HepG2 (cell line): ENCODE data around the gene AQP9. TPM values are rescaled to one million over a fixed set of nuclear protein-coding genes. Genes with fewer than 3 reads are reported as not detected.
A peak's percentile ranks its signal among the peaks of the same experiment; 100 is the strongest.

ENCODE experiments used
- ATAC-seq: fragments of 200-7000 bp; cut with Tn5 transposase; 3 replicates; pipeline ENCODE4 v1.9.1; 2020; ENCODE audit warnings: mild to moderate bottlenecking, moderate library complexity
- BruUV-seq: library from RNA; stranded (reverse); fragments of 400-500 nt; replicated peaks from 2 replicates; lab custom pipeline; 2021; lab: Mats Ljungman, UMichigan
- CTCF ChIA-PET: fragments of 300-600 bp; formaldehyde crosslinking; extraction: SDS; loops from one replicate; lab custom pipeline; 2021; ENCODE audit warnings: low total read pairs, inconsistent platforms, low intra/inter-chr PET ratio; lab: Yijun Ruan, JAX
- POLR2A ChIA-PET: fragments of 350-600 bp; sonication (Branson Sonifier 250); formaldehyde crosslinking; loops from one replicate; lab custom pipeline; 2020; ENCODE audit warnings: antibody characterized with exemption, inconsistent platforms; lab: Yijun Ruan, JAX
- DNase-seq: peaks from one replicate; pipeline ENCODE4 v3.0.0-alpha.2; 2015; ENCODE audit warnings: low spot score
- FAIRE-seq: peaks from 3 replicates; lab custom pipeline; 2011; peaks lifted over from hg19 to GRCh38; lab: Jason Lieb, UNC
- H2AFZ ChIP-seq: one replicate; pipeline ENCODE4 v1.6.1; 2011; ENCODE audit warnings: low read length, inconsistent platforms
- H3K27ac ChIP-seq: fragments of 300-600 bp; 3 replicates; pipeline ENCODE4 v1.8.0; 2011; ENCODE audit warnings: mixed run types, mild to moderate bottlenecking, mixed read lengths, low read length, inconsistent platforms; ENCODE audit not compliant: insufficient read depth; ENCODE audit errors: extremely low read length
- H3K27me3 ChIP-seq, 2 experiments: fragments of 200-600 bp in 1 of 2; 2 replicates in 1 of 2; 3 replicates in 1 of 2; pipeline versions ENCODE4 v1.6.0 to v1.8.0; 2011; ENCODE audit warnings: low read length in 2 of 2, mild to moderate bottlenecking in 2 of 2, moderate library complexity in 2 of 2, inconsistent platforms in 1 of 2; ENCODE audit not compliant: insufficient read depth in 2 of 2, control insufficient read depth in 1 of 2
- H3K36me3 ChIP-seq, 2 experiments: fragments of 200-600 bp in 1 of 2; replicated peaks in 1 of 2; 2 replicates in 1 of 2; 3 replicates in 1 of 2; pipeline versions ENCODE4 v1.5.1 to v1.8.0; 2011; ENCODE audit warnings: low read length in 2 of 2, inconsistent platforms in 1 of 2; ENCODE audit not compliant: insufficient read depth in 2 of 2, control insufficient read depth in 1 of 2
- H3K4me1 ChIP-seq: 2 replicates; pipeline ENCODE4 v1.5.1; 2012; ENCODE audit warnings: low read length, inconsistent platforms; ENCODE audit not compliant: insufficient read depth
- H3K4me2 ChIP-seq: 2 replicates; pipeline ENCODE4 v1.6.0; 2011; ENCODE audit warnings: low read depth, low read length, inconsistent platforms
- H3K4me3 ChIP-seq, 3 experiments: fragments of 200-600 bp in 1 of 3; sonication (generic), shearing (Covaris generic) in 1 of 3; replicated peaks in 1 of 3; 2 replicates each; pipeline ENCODE4 v1.5.1; 2011 to 2016; ENCODE audit warnings: low read length in 3 of 3, inconsistent platforms in 2 of 3, low read depth in 2 of 3, mild to moderate bottlenecking in 2 of 3, control low read depth in 1 of 3, mixed read lengths in 1 of 3; ENCODE audit not compliant: insufficient read depth in 1 of 3
- H3K79me2 ChIP-seq: one replicate; pipeline ENCODE4 v1.6.1; 2011; ENCODE audit warnings: low read length, inconsistent platforms; ENCODE audit not compliant: insufficient read depth
- H3K9ac ChIP-seq: 2 replicates; pipeline ENCODE4 v1.6.0; 2011; ENCODE audit warnings: mild to moderate bottlenecking, low read depth, low read length, inconsistent platforms; ENCODE audit not compliant: insufficient read depth
- H3K9me3 ChIP-seq: 2 replicates; pipeline ENCODE4 v1.5.1; 2012; ENCODE audit warnings: mild to moderate bottlenecking, low read length
- H4K20me1 ChIP-seq: 2 replicates; pipeline ENCODE4 v1.6.0; 2011; ENCODE audit warnings: inconsistent platforms, mild to moderate bottlenecking, low read length, moderate library complexity; ENCODE audit not compliant: insufficient read depth
- FOXA3 ChIP-seq: IDR thresholded peaks from 2 replicates; pipeline ENCODE4 v1.6.1; 2016; ENCODE audit warnings: missing genetic modification reagents, missing compliant biosample characterization
- GATA4 ChIP-seq: sonication (generic); IDR thresholded peaks from 2 replicates; pipeline ENCODE4 v1.6.1; 2016; ENCODE audit warnings: antibody characterized with exemption, low read depth, borderline replicate concordance
- HDAC1 ChIP-seq: sonication (generic); formaldehyde crosslinking; IDR thresholded peaks from 2 replicates; pipeline ENCODE4 v1.5.1; 2020; ENCODE audit warnings: mild to moderate bottlenecking, missing genetic modification reagents
- HIC2 ChIP-seq: sonication (generic); formaldehyde crosslinking; IDR thresholded peaks from 2 replicates; pipeline ENCODE4 v1.9.0; 2022; ENCODE audit warnings: low read depth, missing genetic modification reagents
- MAFG ChIP-seq: sonication (generic); formaldehyde crosslinking; IDR thresholded peaks from 2 replicates; pipeline ENCODE4 v1.5.1; 2020; ENCODE audit warnings: mild to moderate bottlenecking, missing genetic modification reagents
- POGZ ChIP-seq: sonication (generic); formaldehyde crosslinking; IDR thresholded peaks from 2 replicates; pipeline ENCODE4 v1.4.0; 2020; ENCODE audit warnings: mild to moderate bottlenecking, missing genetic modification reagents
- TEAD3 ChIP-seq: optimal IDR thresholded peaks from 2 replicates; pipeline ENCODE3; 2016; ENCODE audit warnings: borderline replicate concordance
- TRIM24 ChIP-seq: sonication (generic); formaldehyde crosslinking; IDR thresholded peaks from 2 replicates; pipeline ENCODE4 v1.8.0; 2022; ENCODE audit warnings: mild to moderate bottlenecking, missing genetic modification reagents
- ZFP36 ChIP-seq: fragments of 150-350 bp; IDR thresholded peaks from 2 replicates; pipeline ENCODE4 v1.6.1; 2018; ENCODE audit warnings: borderline replicate concordance, low read length, low read depth; ENCODE audit not compliant: partially characterized antibody
- ZSCAN30 ChIP-seq: sonication (generic); formaldehyde crosslinking; IDR thresholded peaks from 2 replicates; pipeline ENCODE4 v1.5.0; 2020; ENCODE audit warnings: mild to moderate bottlenecking, missing genetic modification reagents
- WGBS: methylation state at CpG from one replicate; pipeline ENCODE4 v1.1.6; 2017; ENCODE audit warnings: low lambda C conversion rate; 5-methylcytosine and 5-hydroxymethylcytosine counted together
- in situ Hi-C: cut with HindIII; loops from 2 replicates; pipeline ENCODE4 v1.10.0; 2017; ENCODE audit warnings: low pct_unique_long_range_greater_than_20kb; ENCODE audit not compliant: extremely low pct_ligation_motif_present
- intact Hi-C: fragments of 100-400 bp; cut with micrococcal nuclease; formaldehyde crosslinking; loops from one replicate; pipeline ENCODE4 v1.10.0; 2022; ENCODE audit not compliant: unreplicated experiment
- polyA plus RNA-seq, 8 experiments: library from polyadenylated mRNA; depleted of rRNA in 3 of 8; stranded (reverse) in 7 of 8; unstranded in 1 of 8; fragments of >200 nt; fragmentation: Illumina TruSeq in 4 of 8; extraction: Trizol in 4 of 8; gene quantifications; 2 replicates each; pipeline versions ENCODE4 v1.2.1 to v1.2.3, GENCODE V29; 2011 to 2016; ENCODE audit warnings: low read depth in 4 of 8, missing spikeins in 1 of 8, mixed read lengths in 1 of 8; ENCODE audit not compliant: insufficient read depth in 1 of 8
- total RNA-seq, 5 experiments: library from RNA; depleted of rRNA; stranded (reverse); fragments of >200 nt; fragmentation: Illumina TruSeq; extraction: Trizol; gene quantifications; 2 replicates each; pipeline ENCODE4 v1.2.3, GENCODE V29; 2016; ENCODE audit warnings: low read depth in 1 of 5
- TF ChIP-seq, protein P1 (sequence below): sonication (generic); formaldehyde crosslinking; IDR thresholded peaks from 2 replicates; pipeline ENCODE4 v1.5.1; 2020; ENCODE audit warnings: mild to moderate bottlenecking, missing genetic modification reagents, borderline replicate concordance
- TF ChIP-seq, protein P2 (sequence below): sonication (generic); formaldehyde crosslinking; IDR thresholded peaks from 2 replicates; pipeline ENCODE4 v1.8.0; 2022; ENCODE audit warnings: mild to moderate bottlenecking, missing genetic modification reagents, moderate library complexity
- TF ChIP-seq, protein P3 (sequence below): sonication (generic); formaldehyde crosslinking; IDR thresholded peaks from 2 replicates; pipeline ENCODE4 v1.4.0; 2020; ENCODE audit warnings: missing genetic modification reagents

Gene AQP9
- total and polyA plus RNA-seq, 2 of the 13 experiments (the other 11 are each of a cell fraction or from before 2014, with no cell fraction given) = not detected

DNA sequence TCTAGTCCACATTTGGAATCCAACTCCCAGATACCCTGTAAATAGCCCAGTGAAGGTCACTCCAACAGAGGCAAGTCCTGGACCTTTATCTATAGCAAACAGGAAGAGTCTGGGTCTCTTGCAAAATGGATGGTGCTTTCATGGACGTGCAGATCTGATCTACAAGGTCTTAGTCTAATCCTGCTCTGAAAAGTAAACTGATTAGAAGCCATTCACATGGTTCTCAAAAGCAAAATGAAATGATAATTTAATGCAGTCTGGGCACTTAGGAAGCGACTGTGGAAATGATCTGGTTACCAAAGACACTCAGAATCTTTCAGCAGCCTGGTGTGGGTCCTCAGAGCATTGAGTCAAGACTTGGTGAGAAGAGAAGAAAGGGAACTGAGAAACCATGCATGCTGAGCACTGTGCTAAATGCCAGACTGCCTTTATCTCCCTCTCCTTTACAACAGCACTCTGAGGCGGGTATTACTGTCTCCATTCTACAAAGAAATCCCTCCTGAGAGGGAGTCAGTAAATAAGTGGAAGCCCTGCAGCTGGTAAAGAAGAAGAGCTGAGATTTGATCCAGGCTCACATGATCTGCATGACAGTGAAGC is 29.0 kb downstream of the AQP9 start:
- POLR2A ChIA-PET = no interaction called here
- intact Hi-C loops = loop anchor here (5.0 kb wide), 1 partner anchor 50 kb away; no protein-coding TSS in a partner anchor
- WGBS = 10% methylated on average over 3 of the region's 3 CpGs
- TF ChIP-seq, protein P1, sequence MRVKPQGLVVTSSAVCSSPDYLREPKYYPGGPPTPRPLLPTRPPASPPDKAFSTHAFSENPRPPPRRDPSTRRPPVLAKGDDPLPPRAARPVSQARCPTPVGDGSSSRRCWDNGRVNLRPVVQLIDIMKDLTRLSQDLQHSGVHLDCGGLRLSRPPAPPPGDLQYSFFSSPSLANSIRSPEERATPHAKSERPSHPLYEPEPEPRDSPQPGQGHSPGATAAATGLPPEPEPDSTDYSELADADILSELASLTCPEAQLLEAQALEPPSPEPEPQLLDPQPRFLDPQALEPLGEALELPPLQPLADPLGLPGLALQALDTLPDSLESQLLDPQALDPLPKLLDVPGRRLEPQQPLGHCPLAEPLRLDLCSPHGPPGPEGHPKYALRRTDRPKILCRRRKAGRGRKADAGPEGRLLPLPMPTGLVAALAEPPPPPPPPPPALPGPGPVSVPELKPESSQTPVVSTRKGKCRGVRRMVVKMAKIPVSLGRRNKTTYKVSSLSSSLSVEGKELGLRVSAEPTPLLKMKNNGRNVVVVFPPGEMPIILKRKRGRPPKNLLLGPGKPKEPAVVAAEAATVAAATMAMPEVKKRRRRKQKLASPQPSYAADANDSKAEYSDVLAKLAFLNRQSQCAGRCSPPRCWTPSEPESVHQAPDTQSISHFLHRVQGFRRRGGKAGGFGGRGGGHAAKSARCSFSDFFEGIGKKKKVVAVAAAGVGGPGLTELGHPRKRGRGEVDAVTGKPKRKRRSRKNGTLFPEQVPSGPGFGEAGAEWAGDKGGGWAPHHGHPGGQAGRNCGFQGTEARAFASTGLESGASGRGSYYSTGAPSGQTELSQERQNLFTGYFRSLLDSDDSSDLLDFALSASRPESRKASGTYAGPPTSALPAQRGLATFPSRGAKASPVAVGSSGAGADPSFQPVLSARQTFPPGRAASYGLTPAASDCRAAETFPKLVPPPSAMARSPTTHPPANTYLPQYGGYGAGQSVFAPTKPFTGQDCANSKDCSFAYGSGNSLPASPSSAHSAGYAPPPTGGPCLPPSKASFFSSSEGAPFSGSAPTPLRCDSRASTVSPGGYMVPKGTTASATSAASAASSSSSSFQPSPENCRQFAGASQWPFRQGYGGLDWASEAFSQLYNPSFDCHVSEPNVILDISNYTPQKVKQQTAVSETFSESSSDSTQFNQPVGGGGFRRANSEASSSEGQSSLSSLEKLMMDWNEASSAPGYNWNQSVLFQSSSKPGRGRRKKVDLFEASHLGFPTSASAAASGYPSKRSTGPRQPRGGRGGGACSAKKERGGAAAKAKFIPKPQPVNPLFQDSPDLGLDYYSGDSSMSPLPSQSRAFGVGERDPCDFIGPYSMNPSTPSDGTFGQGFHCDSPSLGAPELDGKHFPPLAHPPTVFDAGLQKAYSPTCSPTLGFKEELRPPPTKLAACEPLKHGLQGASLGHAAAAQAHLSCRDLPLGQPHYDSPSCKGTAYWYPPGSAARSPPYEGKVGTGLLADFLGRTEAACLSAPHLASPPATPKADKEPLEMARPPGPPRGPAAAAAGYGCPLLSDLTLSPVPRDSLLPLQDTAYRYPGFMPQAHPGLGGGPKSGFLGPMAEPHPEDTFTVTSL (CRISPR knock-in tag) = peak; percentile 96; the same call in 1 of the 2 replicates
- no peak for TF ChIP-seq TRIM24
- peak; percentile 55 for TF ChIP-seq FOXA3
- peak; percentile 5 for TF ChIP-seq TEAD3 (CRISPR knock-in tag)
- TF ChIP-seq ZSCAN30 (CRISPR knock-in tag) = no peak
- TF ChIP-seq, protein P2, sequence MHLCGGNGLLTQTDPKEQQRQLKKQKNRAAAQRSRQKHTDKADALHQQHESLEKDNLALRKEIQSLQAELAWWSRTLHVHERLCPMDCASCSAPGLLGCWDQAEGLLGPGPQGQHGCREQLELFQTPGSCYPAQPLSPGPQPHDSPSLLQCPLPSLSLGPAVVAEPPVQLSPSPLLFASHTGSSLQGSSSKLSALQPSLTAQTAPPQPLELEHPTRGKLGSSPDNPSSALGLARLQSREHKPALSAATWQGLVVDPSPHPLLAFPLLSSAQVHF (CRISPR knock-in tag) = no peak
- TF ChIP-seq, protein P3, sequence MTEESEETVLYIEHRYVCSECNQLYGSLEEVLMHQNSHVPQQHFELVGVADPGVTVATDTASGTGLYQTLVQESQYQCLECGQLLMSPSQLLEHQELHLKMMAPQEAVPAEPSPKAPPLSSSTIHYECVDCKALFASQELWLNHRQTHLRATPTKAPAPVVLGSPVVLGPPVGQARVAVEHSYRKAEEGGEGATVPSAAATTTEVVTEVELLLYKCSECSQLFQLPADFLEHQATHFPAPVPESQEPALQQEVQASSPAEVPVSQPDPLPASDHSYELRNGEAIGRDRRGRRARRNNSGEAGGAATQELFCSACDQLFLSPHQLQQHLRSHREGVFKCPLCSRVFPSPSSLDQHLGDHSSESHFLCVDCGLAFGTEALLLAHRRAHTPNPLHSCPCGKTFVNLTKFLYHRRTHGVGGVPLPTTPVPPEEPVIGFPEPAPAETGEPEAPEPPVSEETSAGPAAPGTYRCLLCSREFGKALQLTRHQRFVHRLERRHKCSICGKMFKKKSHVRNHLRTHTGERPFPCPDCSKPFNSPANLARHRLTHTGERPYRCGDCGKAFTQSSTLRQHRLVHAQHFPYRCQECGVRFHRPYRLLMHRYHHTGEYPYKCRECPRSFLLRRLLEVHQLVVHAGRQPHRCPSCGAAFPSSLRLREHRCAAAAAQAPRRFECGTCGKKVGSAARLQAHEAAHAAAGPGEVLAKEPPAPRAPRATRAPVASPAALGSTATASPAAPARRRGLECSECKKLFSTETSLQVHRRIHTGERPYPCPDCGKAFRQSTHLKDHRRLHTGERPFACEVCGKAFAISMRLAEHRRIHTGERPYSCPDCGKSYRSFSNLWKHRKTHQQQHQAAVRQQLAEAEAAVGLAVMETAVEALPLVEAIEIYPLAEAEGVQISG (CRISPR knock-in tag) = 0 out of 2 replicates have a peak, but pooled peaks have one; percentile 28
- peak; percentile 71; the same call in 1 of the 2 replicates for TF ChIP-seq GATA4
- TF ChIP-seq POGZ = peak; percentile 84
- no peak for TF ChIP-seq ZFP36
- peak; percentile 32; the same call in 1 of the 2 replicates for TF ChIP-seq HDAC1 (CRISPR knock-in tag)
- TF ChIP-seq MAFG (CRISPR knock-in tag) = no peak
- no peak for TF ChIP-seq HIC2 (CRISPR knock-in tag)

More for the DNA sequence above, 29.0 kb downstream of the AQP9 start:
- DNase-seq (peak; percentile 56), ATAC-seq (peak; percentile 93), FAIRE-seq (peak; percentile 52)
- no peak overlapping the region for H3K4me3 ChIP-seq
- no peaks in the 10 kb centered on the region for H3K27me3 ChIP-seq
- H4K20me1 ChIP-seq = no peaks in the 10 kb centered on the region
- H3K4me1 ChIP-seq = peaks cover 38% of the 10 kb centered on the region
- H3K9me3 ChIP-seq = no peaks in the 10 kb centered on the region
- no TSS peak for BruUV-seq
- H3K36me3 ChIP-seq = no peaks in the 10 kb centered on the region
- in situ Hi-C loops = no loop called here
- CTCF ChIA-PET = no interaction called here
- no peak overlapping the region for H3K9ac ChIP-seq
- no peak overlapping the region for H2AFZ ChIP-seq
- H3K4me2 ChIP-seq = peak overlapping the region; percentile 50
- H3K79me2 ChIP-seq = no peaks in the 10 kb centered on the region
- H3K27ac ChIP-seq = peak overlapping the region; percentile 53
